ENCODE results near the gene ZNRF4. TPM values are rescaled to one million over a fixed set of nuclear protein-coding genes. Genes with fewer than 3 reads are reported as not detected.

The ZNRF4 gene
- total RNA-seq, 1 experiment from 2014 or later: not detected

DNA sequence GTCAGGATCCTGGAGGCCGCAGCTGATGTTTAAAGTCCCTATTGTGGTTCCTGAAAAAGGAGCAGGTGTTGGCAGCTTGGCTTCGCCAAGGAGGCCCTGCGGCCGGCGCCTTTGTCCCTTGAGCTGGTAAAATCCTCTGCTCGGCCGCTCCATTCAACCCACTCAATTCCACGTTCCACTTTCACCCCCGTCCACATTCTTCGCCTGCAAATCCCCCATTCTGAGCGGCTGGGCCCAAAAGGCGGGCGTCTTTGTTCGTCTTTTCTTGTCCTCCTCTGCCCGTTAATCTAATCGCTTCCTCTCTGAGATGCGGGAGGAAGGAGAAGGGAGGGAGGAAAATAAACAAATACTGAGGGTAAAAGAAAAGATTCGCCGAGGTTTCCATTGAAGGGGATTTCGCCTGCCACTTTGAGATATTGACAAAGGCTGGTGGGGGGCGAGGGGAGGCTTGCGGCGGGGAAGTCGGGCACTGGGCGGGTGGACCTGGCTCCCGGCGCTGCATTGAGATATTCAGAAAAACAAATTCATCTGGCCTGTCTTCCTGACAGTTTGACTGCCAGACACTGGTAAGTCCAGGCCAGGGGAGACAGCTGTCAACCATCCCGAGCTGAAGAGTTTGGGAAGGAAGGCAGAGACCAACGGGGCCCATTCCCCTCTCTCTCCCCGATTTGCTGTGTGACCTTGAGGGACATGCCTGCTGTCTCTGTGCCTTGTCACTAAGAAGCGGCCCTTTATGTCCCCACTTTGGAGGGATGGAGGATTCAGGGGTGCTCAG is 37.6 kb downstream of the ZNRF4 start:
- DNase-seq (ENCODE audit: low spot score) (no peak), ATAC-seq (no peak)
- Mint-ChIP-seq H3K36me3 (no peaks in the 10 kb centered on the region), H3K4me1 (peaks cover 4% of the 10 kb centered on the region; the same call in 1 of the 2 replicates), H3K27me3 (ENCODE audit: low read depth) (peaks cover 91% of the 10 kb centered on the region), H3K4me3 (peak overlapping the region; percentile 18; the same call in 1 of the 2 replicates), H3K9me3 (no peaks in the 10 kb centered on the region), H3K27ac (no peak overlapping the region)
- POLR2A ChIA-PET: no interaction called here
- CTCF ChIA-PET: interaction anchor here (0.6 to 1.6 kb wide), 4 partner anchors 55 to 122 kb away, joined by 3 to 4 read pairs (median 3); partner anchors contain the start of gene TINCR
- no peak for TF ChIP-seq SMAD4 (CRISPR knock-in tag; IDR thresholded peaks at IDR 0.05)
- TF ChIP-seq GTF2I (CRISPR knock-in tag; conservative IDR thresholded peaks at IDR 0.05): 0 out of 2 replicates have a peak, but pooled peaks have one; percentile 71

DNA sequence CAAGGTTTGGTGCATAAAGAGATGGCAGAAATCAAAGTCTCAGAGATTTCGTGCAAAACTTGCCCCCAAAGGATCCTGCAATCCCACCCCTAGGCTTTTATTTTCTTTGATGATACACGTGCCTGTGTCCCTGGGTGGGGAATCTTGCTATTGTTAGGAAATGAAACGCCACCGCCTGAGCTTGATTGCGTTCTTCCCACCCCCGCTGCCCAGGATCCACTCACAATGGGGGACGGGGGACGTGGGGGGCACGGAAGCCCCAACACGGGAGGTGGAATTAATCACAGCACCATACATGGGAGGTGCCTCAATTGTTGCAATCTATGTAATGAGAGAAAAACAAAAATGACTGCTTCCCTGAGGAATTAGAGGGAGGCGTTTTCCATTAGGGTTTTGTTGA is 39.6 kb downstream of the ZNRF4 start:
- no peak for DNase-seq (ENCODE audit: low spot score)
- no peak for ATAC-seq
- Mint-ChIP-seq H3K4me1 (peaks cover 11% of the 10 kb centered on the region), H3K27me3 (ENCODE audit: low read depth) (peaks cover 95% of the 10 kb centered on the region), H3K9me3 (peaks cover 4% of the 10 kb centered on the region), H3K27ac (no peak overlapping the region), H3K4me3 (no peak overlapping the region), H3K36me3 (no peaks in the 10 kb centered on the region)
- CTCF ChIA-PET: interaction anchor here (1.6 to 2.6 kb wide), 2 partner anchors 9 to 73 kb away, joined by 4 to 8 read pairs; partner anchors contain the start of gene TINCR
- no peak for TF ChIP-seq CREB1 (CRISPR knock-in tag; IDR thresholded peaks at IDR 0.05)
- TF ChIP-seq, protein P1, sequence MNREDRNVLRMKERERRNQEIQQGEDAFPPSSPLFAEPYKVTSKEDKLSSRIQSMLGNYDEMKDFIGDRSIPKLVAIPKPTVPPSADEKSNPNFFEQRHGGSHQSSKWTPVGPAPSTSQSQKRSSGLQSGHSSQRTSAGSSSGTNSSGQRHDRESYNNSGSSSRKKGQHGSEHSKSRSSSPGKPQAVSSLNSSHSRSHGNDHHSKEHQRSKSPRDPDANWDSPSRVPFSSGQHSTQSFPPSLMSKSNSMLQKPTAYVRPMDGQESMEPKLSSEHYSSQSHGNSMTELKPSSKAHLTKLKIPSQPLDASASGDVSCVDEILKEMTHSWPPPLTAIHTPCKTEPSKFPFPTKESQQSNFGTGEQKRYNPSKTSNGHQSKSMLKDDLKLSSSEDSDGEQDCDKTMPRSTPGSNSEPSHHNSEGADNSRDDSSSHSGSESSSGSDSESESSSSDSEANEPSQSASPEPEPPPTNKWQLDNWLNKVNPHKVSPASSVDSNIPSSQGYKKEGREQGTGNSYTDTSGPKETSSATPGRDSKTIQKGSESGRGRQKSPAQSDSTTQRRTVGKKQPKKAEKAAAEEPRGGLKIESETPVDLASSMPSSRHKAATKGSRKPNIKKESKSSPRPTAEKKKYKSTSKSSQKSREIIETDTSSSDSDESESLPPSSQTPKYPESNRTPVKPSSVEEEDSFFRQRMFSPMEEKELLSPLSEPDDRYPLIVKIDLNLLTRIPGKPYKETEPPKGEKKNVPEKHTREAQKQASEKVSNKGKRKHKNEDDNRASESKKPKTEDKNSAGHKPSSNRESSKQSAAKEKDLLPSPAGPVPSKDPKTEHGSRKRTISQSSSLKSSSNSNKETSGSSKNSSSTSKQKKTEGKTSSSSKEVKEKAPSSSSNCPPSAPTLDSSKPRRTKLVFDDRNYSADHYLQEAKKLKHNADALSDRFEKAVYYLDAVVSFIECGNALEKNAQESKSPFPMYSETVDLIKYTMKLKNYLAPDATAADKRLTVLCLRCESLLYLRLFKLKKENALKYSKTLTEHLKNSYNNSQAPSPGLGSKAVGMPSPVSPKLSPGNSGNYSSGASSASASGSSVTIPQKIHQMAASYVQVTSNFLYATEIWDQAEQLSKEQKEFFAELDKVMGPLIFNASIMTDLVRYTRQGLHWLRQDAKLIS (CRISPR knock-in tag; IDR thresholded peaks at IDR 0.05; ENCODE audit: borderline replicate concordance): no peak
- TF ChIP-seq SMAD3 (CRISPR knock-in tag; IDR thresholded peaks at IDR 0.05; ENCODE audit: borderline replicate concordance): no peak
- TF ChIP-seq, protein P2, sequence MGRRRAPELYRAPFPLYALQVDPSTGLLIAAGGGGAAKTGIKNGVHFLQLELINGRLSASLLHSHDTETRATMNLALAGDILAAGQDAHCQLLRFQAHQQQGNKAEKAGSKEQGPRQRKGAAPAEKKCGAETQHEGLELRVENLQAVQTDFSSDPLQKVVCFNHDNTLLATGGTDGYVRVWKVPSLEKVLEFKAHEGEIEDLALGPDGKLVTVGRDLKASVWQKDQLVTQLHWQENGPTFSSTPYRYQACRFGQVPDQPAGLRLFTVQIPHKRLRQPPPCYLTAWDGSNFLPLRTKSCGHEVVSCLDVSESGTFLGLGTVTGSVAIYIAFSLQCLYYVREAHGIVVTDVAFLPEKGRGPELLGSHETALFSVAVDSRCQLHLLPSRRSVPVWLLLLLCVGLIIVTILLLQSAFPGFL (CRISPR knock-in tag; IDR thresholded peaks at IDR 0.05; ENCODE audit: borderline replicate concordance): no peak
- TF ChIP-seq, protein P3, sequence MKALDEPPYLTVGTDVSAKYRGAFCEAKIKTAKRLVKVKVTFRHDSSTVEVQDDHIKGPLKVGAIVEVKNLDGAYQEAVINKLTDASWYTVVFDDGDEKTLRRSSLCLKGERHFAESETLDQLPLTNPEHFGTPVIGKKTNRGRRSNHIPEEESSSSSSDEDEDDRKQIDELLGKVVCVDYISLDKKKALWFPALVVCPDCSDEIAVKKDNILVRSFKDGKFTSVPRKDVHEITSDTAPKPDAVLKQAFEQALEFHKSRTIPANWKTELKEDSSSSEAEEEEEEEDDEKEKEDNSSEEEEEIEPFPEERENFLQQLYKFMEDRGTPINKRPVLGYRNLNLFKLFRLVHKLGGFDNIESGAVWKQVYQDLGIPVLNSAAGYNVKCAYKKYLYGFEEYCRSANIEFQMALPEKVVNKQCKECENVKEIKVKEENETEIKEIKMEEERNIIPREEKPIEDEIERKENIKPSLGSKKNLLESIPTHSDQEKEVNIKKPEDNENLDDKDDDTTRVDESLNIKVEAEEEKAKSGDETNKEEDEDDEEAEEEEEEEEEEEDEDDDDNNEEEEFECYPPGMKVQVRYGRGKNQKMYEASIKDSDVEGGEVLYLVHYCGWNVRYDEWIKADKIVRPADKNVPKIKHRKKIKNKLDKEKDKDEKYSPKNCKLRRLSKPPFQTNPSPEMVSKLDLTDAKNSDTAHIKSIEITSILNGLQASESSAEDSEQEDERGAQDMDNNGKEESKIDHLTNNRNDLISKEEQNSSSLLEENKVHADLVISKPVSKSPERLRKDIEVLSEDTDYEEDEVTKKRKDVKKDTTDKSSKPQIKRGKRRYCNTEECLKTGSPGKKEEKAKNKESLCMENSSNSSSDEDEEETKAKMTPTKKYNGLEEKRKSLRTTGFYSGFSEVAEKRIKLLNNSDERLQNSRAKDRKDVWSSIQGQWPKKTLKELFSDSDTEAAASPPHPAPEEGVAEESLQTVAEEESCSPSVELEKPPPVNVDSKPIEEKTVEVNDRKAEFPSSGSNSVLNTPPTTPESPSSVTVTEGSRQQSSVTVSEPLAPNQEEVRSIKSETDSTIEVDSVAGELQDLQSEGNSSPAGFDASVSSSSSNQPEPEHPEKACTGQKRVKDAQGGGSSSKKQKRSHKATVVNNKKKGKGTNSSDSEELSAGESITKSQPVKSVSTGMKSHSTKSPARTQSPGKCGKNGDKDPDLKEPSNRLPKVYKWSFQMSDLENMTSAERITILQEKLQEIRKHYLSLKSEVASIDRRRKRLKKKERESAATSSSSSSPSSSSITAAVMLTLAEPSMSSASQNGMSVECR (CRISPR knock-in tag; IDR thresholded peaks at IDR 0.05; ENCODE audit: borderline replicate concordance): no peak
- TF ChIP-seq TEAD1 (CRISPR knock-in tag; IDR thresholded peaks at IDR 0.05): no peak
- no peak for TF ChIP-seq ATF1 (CRISPR knock-in tag; IDR thresholded peaks at IDR 0.05)
- TF ChIP-seq NFATC4 (CRISPR knock-in tag; IDR thresholded peaks at IDR 0.05): no peak
- TF ChIP-seq, protein P4, sequence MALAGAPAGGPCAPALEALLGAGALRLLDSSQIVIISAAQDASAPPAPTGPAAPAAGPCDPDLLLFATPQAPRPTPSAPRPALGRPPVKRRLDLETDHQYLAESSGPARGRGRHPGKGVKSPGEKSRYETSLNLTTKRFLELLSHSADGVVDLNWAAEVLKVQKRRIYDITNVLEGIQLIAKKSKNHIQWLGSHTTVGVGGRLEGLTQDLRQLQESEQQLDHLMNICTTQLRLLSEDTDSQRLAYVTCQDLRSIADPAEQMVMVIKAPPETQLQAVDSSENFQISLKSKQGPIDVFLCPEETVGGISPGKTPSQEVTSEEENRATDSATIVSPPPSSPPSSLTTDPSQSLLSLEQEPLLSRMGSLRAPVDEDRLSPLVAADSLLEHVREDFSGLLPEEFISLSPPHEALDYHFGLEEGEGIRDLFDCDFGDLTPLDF (CRISPR knock-in tag; IDR thresholded peaks at IDR 0.05): no peak
- TF ChIP-seq SP1 (CRISPR knock-in tag; conservative IDR thresholded peaks at IDR 0.05): no peak
- TF ChIP-seq NFE2L1 (CRISPR knock-in tag; IDR thresholded peaks at IDR 0.05): no peak
- TF ChIP-seq, protein P5, sequence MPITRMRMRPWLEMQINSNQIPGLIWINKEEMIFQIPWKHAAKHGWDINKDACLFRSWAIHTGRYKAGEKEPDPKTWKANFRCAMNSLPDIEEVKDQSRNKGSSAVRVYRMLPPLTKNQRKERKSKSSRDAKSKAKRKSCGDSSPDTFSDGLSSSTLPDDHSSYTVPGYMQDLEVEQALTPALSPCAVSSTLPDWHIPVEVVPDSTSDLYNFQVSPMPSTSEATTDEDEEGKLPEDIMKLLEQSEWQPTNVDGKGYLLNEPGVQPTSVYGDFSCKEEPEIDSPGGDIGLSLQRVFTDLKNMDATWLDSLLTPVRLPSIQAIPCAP (CRISPR knock-in tag; IDR thresholded peaks at IDR 0.05): no peak
- TF ChIP-seq ZNF317 (CRISPR knock-in tag; IDR thresholded peaks at IDR 0.05; ENCODE audit: borderline replicate concordance, low read depth): no peak
- TF ChIP-seq, protein P6, sequence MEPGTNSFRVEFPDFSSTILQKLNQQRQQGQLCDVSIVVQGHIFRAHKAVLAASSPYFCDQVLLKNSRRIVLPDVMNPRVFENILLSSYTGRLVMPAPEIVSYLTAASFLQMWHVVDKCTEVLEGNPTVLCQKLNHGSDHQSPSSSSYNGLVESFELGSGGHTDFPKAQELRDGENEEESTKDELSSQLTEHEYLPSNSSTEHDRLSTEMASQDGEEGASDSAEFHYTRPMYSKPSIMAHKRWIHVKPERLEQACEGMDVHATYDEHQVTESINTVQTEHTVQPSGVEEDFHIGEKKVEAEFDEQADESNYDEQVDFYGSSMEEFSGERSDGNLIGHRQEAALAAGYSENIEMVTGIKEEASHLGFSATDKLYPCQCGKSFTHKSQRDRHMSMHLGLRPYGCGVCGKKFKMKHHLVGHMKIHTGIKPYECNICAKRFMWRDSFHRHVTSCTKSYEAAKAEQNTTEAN (CRISPR knock-in tag; IDR thresholded peaks at IDR 0.05): no peak
- TF ChIP-seq, protein P7, sequence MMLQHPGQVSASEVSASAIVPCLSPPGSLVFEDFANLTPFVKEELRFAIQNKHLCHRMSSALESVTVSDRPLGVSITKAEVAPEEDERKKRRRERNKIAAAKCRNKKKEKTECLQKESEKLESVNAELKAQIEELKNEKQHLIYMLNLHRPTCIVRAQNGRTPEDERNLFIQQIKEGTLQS (CRISPR knock-in tag; conservative IDR thresholded peaks at IDR 0.05): no peak
- no peak for TF ChIP-seq HMGA2 (CRISPR knock-in tag; IDR thresholded peaks at IDR 0.05)
- POLR2A ChIA-PET: interaction anchor here (0.6 kb wide), 1 partner anchor 171 kb away, joined by 3 read pairs; no protein-coding TSS in a partner anchor

Data from WTC11 (cell line).